ENCODE measurements around the gene CDH13.

DNA sequence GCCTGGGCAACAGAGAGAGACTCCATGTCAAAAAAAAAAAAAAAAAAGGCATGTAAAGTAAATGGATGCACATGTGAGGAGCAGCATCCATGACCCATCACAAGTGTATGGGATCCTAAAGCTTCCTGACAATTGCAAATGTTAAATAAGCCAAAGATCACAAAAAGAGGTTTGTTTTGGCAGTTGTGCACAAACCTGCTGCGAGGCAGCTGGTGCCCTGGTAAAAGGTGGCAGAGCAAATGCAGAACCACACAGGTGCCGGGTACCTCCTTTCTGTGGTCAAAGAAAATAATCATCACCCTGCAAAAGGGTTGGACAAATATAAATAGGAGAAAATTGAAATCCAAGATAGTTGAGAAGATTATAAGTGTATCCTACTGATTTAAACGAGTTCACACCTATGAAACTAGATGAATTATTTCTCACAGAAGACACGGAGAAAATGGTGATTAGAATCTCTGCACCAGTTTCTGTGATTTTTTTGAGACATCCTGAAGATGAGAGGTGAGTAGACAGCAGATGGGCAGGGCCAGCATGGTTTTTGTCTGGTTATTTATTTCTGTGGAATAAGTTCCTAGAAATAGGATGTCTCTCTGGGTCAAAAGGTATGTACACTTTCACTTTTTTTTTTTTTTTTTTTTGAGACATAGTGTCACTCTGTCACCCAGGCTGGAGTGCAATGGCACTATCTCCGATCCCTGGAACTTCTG, 291.3 kb downstream of the CDH13 start:
- TF ChIP-seq, protein P1, sequence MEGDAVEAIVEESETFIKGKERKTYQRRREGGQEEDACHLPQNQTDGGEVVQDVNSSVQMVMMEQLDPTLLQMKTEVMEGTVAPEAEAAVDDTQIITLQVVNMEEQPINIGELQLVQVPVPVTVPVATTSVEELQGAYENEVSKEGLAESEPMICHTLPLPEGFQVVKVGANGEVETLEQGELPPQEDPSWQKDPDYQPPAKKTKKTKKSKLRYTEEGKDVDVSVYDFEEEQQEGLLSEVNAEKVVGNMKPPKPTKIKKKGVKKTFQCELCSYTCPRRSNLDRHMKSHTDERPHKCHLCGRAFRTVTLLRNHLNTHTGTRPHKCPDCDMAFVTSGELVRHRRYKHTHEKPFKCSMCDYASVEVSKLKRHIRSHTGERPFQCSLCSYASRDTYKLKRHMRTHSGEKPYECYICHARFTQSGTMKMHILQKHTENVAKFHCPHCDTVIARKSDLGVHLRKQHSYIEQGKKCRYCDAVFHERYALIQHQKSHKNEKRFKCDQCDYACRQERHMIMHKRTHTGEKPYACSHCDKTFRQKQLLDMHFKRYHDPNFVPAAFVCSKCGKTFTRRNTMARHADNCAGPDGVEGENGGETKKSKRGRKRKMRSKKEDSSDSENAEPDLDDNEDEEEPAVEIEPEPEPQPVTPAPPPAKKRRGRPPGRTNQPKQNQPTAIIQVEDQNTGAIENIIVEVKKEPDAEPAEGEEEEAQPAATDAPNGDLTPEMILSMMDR (IDR thresholded peaks at IDR 0.05; ENCODE audit: insufficient read depth, low read length): no peak
- TF ChIP-seq POLR2AphosphoS5 (IDR thresholded peaks at IDR 0.05; ENCODE audit: low read depth): no peak
- TF ChIP-seq, protein P2, sequence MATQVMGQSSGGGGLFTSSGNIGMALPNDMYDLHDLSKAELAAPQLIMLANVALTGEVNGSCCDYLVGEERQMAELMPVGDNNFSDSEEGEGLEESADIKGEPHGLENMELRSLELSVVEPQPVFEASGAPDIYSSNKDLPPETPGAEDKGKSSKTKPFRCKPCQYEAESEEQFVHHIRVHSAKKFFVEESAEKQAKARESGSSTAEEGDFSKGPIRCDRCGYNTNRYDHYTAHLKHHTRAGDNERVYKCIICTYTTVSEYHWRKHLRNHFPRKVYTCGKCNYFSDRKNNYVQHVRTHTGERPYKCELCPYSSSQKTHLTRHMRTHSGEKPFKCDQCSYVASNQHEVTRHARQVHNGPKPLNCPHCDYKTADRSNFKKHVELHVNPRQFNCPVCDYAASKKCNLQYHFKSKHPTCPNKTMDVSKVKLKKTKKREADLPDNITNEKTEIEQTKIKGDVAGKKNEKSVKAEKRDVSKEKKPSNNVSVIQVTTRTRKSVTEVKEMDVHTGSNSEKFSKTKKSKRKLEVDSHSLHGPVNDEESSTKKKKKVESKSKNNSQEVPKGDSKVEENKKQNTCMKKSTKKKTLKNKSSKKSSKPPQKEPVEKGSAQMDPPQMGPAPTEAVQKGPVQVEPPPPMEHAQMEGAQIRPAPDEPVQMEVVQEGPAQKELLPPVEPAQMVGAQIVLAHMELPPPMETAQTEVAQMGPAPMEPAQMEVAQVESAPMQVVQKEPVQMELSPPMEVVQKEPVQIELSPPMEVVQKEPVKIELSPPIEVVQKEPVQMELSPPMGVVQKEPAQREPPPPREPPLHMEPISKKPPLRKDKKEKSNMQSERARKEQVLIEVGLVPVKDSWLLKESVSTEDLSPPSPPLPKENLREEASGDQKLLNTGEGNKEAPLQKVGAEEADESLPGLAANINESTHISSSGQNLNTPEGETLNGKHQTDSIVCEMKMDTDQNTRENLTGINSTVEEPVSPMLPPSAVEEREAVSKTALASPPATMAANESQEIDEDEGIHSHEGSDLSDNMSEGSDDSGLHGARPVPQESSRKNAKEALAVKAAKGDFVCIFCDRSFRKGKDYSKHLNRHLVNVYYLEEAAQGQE (IDR thresholded peaks at IDR 0.05; ENCODE audit: insufficient replicate concordance, low read depth): no peak
- no peak for TF ChIP-seq SPI1 (IDR thresholded peaks at IDR 0.05; ENCODE audit: borderline replicate concordance, low read depth)
